Right atrium auricular region (tissue), 2 donors: Measurements from ENCODE around the gene ZNF268. TPM values are rescaled to one million over a fixed set of nuclear protein-coding genes. Genes with fewer than 3 reads are reported as not detected.
A peak's percentile ranks its signal among the peaks of the same experiment; 100 is the strongest.

Experiments used
- DNase-seq: peaks from one replicate; pipeline ENCODE4 v3.0.0-alpha.2; 2019; ENCODE audit warnings: low spot score
- H3K27ac ChIP-seq, 2 donors: fragments of 200-600 bp; sonication (generic); 1 replicate in 1 of 2; 2 replicates in 1 of 2; pipeline ENCODE4 v1.5.1; 2016 to 2019
- H3K27me3 ChIP-seq, 2 donors: fragments of 200-600 bp; sonication (generic); one replicate each; pipeline versions ENCODE4 v1.5.1 to v1.6.0; 2017 to 2019
- H3K36me3 ChIP-seq: fragments of 200-600 bp; sonication (generic); one replicate; pipeline ENCODE4 v1.5.1; 2016
- H3K4me1 ChIP-seq, 2 donors: fragments of 200-600 bp; sonication (generic); one replicate each; pipeline versions ENCODE4 v1.5.1 to v1.6.0; 2017 to 2019
- H3K4me3 ChIP-seq, 2 donors: fragments of 200-600 bp; sonication (generic); 1 replicate in 1 of 2; 2 replicates in 1 of 2; pipeline ENCODE4 v1.5.1; 2017 to 2019; ENCODE audit warnings: mild to moderate bottlenecking in 1 of 2, moderate library complexity in 1 of 2
- H3K9me3 ChIP-seq, 2 donors: fragments of 200-600 bp; sonication (generic); one replicate each; pipeline ENCODE4 v1.5.1; 2019
- CTCF ChIP-seq, 2 donors: fragments of 200-600 bp; sonication (generic); IDR thresholded peaks; one replicate each; pipeline ENCODE4 v1.5.1; 2019; ENCODE audit warnings: antibody characterized with exemption in 2 of 2
- total RNA-seq, 2 donors: library from RNA; depleted of rRNA; stranded (reverse); fragments of >200 nt; gene quantifications; one replicate each; pipeline ENCODE4 v1.1.0, GENCODE V29; 2016

The ZNF268 gene
- total RNA-seq, 2 donors from 2014 or later = 6.5 to 10.6 TPM

- Histone ChIP-seq H3K9me3 (peaks cover 12 to 74% of the 10 kb centered on the region in 2 donors), H3K27ac (no peak overlapping the region), H3K36me3 (no peaks in the 10 kb centered on the region), H3K4me3 (no peak overlapping the region), H3K27me3 (no peaks in the 10 kb centered on the region), H3K4me1 (no peaks in the 10 kb centered on the region)
- peak; percentile 11 for DNase-seq
- no peak for TF ChIP-seq CTCF (IDR thresholded peaks at IDR 0.05)
Measured at GRCh38 chr12:133217219-133217618, 35.9 kb downstream of the ZNF268 start.

DNA sequence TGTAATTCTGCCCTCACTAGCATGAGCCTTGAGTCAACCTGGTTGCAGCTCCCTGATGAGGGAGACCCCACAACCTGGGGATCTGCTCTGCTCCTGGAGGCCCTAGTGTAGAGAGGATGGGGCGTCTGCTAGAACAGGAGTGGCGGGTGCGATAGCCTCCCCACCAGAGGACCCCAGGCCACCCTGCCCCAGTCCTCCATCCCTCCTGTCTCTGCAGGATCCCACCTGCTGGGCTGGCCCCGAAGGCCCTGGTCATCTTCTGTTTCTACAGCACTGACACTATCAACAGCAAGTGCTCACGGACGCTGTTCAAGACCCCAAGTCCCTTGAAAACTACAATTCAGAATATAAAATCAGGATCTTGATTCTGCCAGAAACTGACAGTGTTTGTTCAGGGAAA is 39.2 kb downstream of the ZNF268 start:
- no peak overlapping the region for H3K4me3 ChIP-seq
- DNase-seq = no peak
- H3K36me3 ChIP-seq = no peaks in the 10 kb centered on the region
- H3K9me3 ChIP-seq = peaks cover 5 to 50% of the 10 kb centered on the region in 2 donors
- no peaks in the 10 kb centered on the region for H3K4me1 ChIP-seq
- no peak overlapping the region for H3K27ac ChIP-seq
- no peaks in the 10 kb centered on the region for H3K27me3 ChIP-seq
- TF ChIP-seq CTCF (IDR thresholded peaks at IDR 0.05) = no peak

DNA sequence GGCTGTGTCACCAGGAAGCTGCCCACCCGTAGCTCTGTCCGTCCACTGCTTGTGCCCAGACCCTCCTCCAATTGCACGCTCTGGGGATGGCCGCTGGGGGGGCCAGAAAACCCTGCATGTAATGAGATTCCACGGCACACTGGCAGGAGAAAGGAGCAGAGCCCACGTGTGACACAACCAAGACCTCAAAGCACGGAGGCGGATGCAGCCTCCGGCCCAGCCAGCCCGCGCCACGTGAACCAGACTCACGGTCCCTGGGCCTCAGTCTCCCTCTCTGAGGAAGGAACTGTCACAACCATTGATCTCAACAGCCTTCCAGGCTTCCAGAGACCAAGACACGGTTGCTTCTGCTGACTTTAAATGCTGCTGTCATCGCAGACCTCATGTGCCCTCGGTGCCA is 39.9 kb downstream of the ZNF268 start:
- H3K4me3 ChIP-seq = no peak overlapping the region
- H3K27ac ChIP-seq = no peak overlapping the region
- H3K36me3 ChIP-seq = no peaks in the 10 kb centered on the region
- no peaks in the 10 kb centered on the region for H3K4me1 ChIP-seq
- H3K27me3 ChIP-seq = no peaks in the 10 kb centered on the region
- no peak for DNase-seq
- H3K9me3 ChIP-seq = peaks cover 5 to 48% of the 10 kb centered on the region in 2 donors
- TF ChIP-seq CTCF (IDR thresholded peaks at IDR 0.05) = no peak

DNA sequence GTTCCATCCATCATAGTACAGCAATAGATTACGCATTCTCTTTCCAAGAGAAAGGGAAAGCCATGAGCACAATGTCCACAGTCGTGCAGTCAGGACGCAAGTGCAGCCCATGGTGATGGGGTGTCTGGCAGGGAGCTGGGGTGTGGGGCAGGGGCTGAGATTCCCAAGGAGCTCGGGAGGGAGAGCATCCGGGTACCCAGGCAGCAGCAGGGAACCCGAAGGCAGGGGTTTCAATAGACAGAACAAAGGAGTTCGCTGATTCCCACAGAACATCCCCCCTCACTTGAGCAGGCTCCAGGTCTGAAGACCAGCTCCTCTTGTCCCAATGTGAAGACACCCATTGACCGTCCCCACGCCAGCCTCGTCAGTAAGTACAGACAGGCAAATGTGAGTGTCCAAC is 40.9 kb downstream of the ZNF268 start:
- Histone ChIP-seq H3K9me3 (peaks cover 5 to 40% of the 10 kb centered on the region in 2 donors), H3K27ac (no peak overlapping the region), H3K4me1 (no peaks in the 10 kb centered on the region), H3K4me3 (no peak overlapping the region), H3K27me3 (no peaks in the 10 kb centered on the region), H3K36me3 (no peaks in the 10 kb centered on the region)
- no peak for TF ChIP-seq CTCF (IDR thresholded peaks at IDR 0.05)
- DNase-seq = no peak

DNA sequence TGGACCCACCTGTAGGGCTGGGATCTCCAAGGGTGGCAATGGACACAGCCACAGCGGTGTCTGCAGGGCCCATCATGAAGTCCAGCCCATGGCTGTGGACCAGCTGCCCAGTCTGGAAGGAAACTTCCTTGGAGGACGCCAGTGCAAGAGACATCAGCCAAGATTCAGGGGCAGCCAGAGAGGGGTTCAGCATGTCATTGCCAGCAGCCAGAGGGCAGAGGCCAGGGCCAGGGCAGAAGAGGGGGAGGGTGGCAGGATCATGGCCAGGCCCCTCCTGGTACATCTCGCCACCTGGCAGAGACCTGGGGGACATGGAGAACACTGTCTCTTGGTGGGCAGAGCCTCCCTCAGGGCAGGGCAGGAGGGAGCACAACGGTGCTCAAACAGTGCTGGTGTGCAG is 44.2 kb downstream of the ZNF268 start:
- no peak for TF ChIP-seq CTCF (IDR thresholded peaks at IDR 0.05)
- no peak for DNase-seq
- H3K9me3 ChIP-seq = peaks cover 0 to 25% of the 10 kb centered on the region in 2 donors
- H3K27ac ChIP-seq = no peak overlapping the region
- no peak overlapping the region for H3K4me3 ChIP-seq
- no peaks in the 10 kb centered on the region for H3K27me3 ChIP-seq
- no peaks in the 10 kb centered on the region for H3K36me3 ChIP-seq
- H3K4me1 ChIP-seq = no peaks in the 10 kb centered on the region

- Histone ChIP-seq H3K4me1 (no peaks in the 10 kb centered on the region), H3K9me3 (peaks cover 0 to 19% of the 10 kb centered on the region in 2 donors), H3K36me3 (no peaks in the 10 kb centered on the region), H3K27ac (no peak overlapping the region), H3K4me3 (no peak overlapping the region), H3K27me3 (no peaks in the 10 kb centered on the region)
- DNase-seq = no peak
- no peak for TF ChIP-seq CTCF (IDR thresholded peaks at IDR 0.05)
Measured at GRCh38 chr12:133226690-133227089, 45.4 kb downstream of the ZNF268 start.
